Measurements from ENCODE around the gene MRPL52. TPM values are rescaled to one million over a fixed set of nuclear protein-coding genes. Genes with fewer than 3 reads are reported as not detected.

Gene MRPL52
- total RNA-seq, 2 experiments from 2014 or later, result 100 to 181 TPM

GRCh38 chr14:22796087-22796707 lies 33.5 kb upstream of the MRPL52 start:
- no peak overlapping the region for H2AFZ ChIP-seq (ENCODE audit: low read length)
- peaks cover 60% of the 10 kb centered on the region for H3K36me3 ChIP-seq (ENCODE audit: insufficient read depth, low read length)
- peak overlapping the region; percentile 22 for H3K4me3 ChIP-seq (ENCODE audit: low read depth, low read length, poor library complexity, severe bottlenecking)
- no peaks in the 10 kb centered on the region for H3K9me2 ChIP-seq (ENCODE audit: insufficient read depth, low read length)
- intact Hi-C loops (cut with micrococcal nuclease; ENCODE audit: unreplicated experiment), result no loop called here
- CTCF ChIA-PET (ENCODE audit: unreplicated experiment), result interaction anchor here (1.0 to 1.2 kb wide), 2 partner anchors 10 to 27 kb away, joined by 3 to 4 read pairs; no protein-coding TSS in a partner anchor
- peak overlapping the region; percentile 58 for H3K27ac ChIP-seq (ENCODE audit: low read depth, low read length, poor library complexity, severe bottlenecking)
- no peaks in the 10 kb centered on the region for H4K20me1 ChIP-seq (ENCODE audit: insufficient read depth, low read length)
- peak overlapping the region; percentile 63 for H3K4me2 ChIP-seq (ENCODE audit: low read length)
- peak; percentile 51 for DNase-seq (ENCODE audit: low spot score)
- H3K79me2 ChIP-seq (ENCODE audit: insufficient read depth, low read depth, low read length), result peaks cover 70% of the 10 kb centered on the region; the same call in 1 of the 2 replicates
- TF ChIP-seq CTCF (conservative IDR thresholded peaks at IDR 0.05; ENCODE audit: low read length), result no peak
- TF ChIP-seq EZH2phosphoT487 (IDR thresholded peaks at IDR 0.05; ENCODE audit: borderline replicate concordance, low read depth, low read length), result no peak
- 0 out of 2 replicates have a peak, but pooled peaks cover 5% of the 10 kb centered on the region for H3K9me3 ChIP-seq (ENCODE audit: low read length)
- peaks cover 87% of the 10 kb centered on the region for H3K4me1 ChIP-seq (ENCODE audit: insufficient read depth, low read length, poor library complexity, severe bottlenecking)
- POLR2A ChIA-PET, result interaction anchor here (0.7 to 3.0 kb wide), 9 partner anchors 12 to 265 kb away, joined by 3 to 37 read pairs (median 9); partner anchors contain the start of genes OXA1L and SLC7A7
- BruUV-seq (replicated peaks), result no TSS peak

DNA sequence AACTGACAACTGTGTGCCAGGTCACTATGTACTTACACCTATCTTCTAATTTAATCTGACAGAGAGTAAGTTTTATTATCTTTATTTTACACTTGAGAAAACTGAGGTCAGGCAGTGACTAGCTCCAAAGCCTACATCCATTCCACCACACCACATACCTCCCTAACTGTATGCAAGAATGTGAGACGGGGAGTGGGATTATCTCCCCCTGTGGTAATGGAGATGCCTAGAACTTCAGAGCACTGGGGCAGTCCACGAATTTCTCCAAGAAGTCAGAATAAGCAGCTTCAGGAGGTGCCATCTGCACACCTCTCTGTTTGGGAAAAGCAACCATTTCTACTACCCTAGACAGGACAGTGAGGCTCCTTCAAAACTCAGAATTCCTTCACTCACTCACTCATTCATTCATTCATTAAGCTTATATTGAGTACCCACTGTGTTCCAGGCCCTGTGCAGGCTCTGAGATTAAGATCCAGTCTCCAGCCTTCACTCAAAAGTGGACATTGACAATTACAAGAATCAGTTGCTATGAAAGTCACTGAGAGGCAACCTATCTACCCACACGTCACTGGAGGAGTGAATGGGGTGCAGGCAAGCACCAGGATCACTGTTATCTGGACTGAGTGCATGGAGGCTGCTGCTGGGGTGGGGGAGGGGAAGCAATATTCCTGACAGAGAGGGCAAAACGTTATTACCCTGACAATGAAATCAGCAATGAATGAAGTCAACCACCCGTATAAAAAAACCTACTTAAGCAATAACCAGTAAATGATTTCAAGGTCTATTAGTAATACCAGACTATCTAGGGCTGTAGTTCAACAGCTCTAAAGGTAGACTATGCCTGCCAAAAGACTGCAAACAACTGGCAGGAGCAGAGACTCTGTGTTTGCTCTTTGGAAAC lies 32.4 kb upstream of the MRPL52 start:
- no peaks in the 10 kb centered on the region for H4K20me1 ChIP-seq (ENCODE audit: insufficient read depth, low read length)
- H3K4me1 ChIP-seq (ENCODE audit: insufficient read depth, low read length, poor library complexity, severe bottlenecking), result peaks cover 87% of the 10 kb centered on the region
- H3K36me3 ChIP-seq (ENCODE audit: insufficient read depth, low read length), result peaks cover 57% of the 10 kb centered on the region
- H3K27ac ChIP-seq (ENCODE audit: low read depth, low read length, poor library complexity, severe bottlenecking), result peak overlapping the region; percentile 58
- no peak for TF ChIP-seq EZH2phosphoT487 (IDR thresholded peaks at IDR 0.05; ENCODE audit: borderline replicate concordance, low read depth, low read length)
- no peak for TF ChIP-seq CTCF (conservative IDR thresholded peaks at IDR 0.05; ENCODE audit: low read length)
- POLR2A ChIA-PET, result interaction anchor here (0.6 to 3.0 kb wide), 9 partner anchors 11 to 266 kb away, joined by 3 to 21 read pairs (median 5); partner anchors contain the start of gene OXA1L
- BruUV-seq (replicated peaks), result no TSS peak
- no peaks in the 10 kb centered on the region for H3K9me2 ChIP-seq (ENCODE audit: insufficient read depth, low read length)
- peak overlapping the region; percentile 22 for H3K4me3 ChIP-seq (ENCODE audit: low read depth, low read length, poor library complexity, severe bottlenecking)
- no peak overlapping the region for H2AFZ ChIP-seq (ENCODE audit: low read length)
- intact Hi-C loops (cut with micrococcal nuclease; ENCODE audit: unreplicated experiment), result no loop called here
- H3K4me2 ChIP-seq (ENCODE audit: low read length), result peak overlapping the region; percentile 63
- CTCF ChIA-PET (ENCODE audit: unreplicated experiment), result interaction anchor here (1.2 to 1.5 kb wide), 3 partner anchors 10 to 26 kb away, joined by 3 to 4 read pairs (median 4); no protein-coding TSS in a partner anchor
- 0 out of 2 replicates have a peak, but pooled peaks cover 2% of the 10 kb centered on the region for H3K9me3 ChIP-seq (ENCODE audit: low read length)
- DNase-seq (ENCODE audit: low spot score), result no peak
- H3K79me2 ChIP-seq (ENCODE audit: insufficient read depth, low read depth, low read length), result peaks cover 70% of the 10 kb centered on the region
